Adrenal gland (tissue), 12 donors: Measurements from ENCODE around the gene EPG5. TPM values are rescaled to one million over a fixed set of nuclear protein-coding genes. Genes with fewer than 3 reads are reported as not detected.
"Not testable (repeated sequence)": the region's sequence is repeated elsewhere in the genome, so short reads cannot be mapped to it uniquely, and the experiment has no call there.

Experiments
- DNase-seq, 7 donors: peaks; one replicate each; pipeline ENCODE4 v3.0.0-alpha.2; 2019 to 2020
- H3K27ac ChIP-seq, 5 donors: fragments of 200-600 bp; sonication (generic) in 4 of 5; 1 replicate in 3 of 5; 2 replicates in 2 of 5; pipeline versions ENCODE4 v1.5.1 to v1.8.0; 2016 to 2020; ENCODE audit warnings: mild to moderate bottlenecking in 1 of 5
- H3K27me3 ChIP-seq: fragments of 200-600 bp; 2 replicates; pipeline ENCODE4 v1.8.0; 2021
- H3K36me3 ChIP-seq, 2 donors: fragments of 200-600 bp; replicated peaks in 1 of 2; 1 replicate in 1 of 2; 2 replicates in 1 of 2; pipeline versions ENCODE4 v1.5.1 to v1.8.0; 2018 to 2022
- H3K4me1 ChIP-seq, 2 donors: fragments of 200-600 bp; replicated peaks in 1 of 2; 1 replicate in 1 of 2; 2 replicates in 1 of 2; pipeline versions ENCODE4 v1.5.1 to v1.8.0; 2018 to 2021
- H3K4me3 ChIP-seq, 4 donors: fragments of 200-600 bp; sonication (generic) in 3 of 4; one replicate each; pipeline ENCODE4 v1.5.1; 2016 to 2018
- H3K9me3 ChIP-seq, 3 donors: fragments of 200-600 bp; sonication (generic) in 1 of 3; replicated peaks in 1 of 3; 1 replicate in 2 of 3; 2 replicates in 1 of 3; pipeline versions ENCODE4 v1.5.1 to v1.8.0; 2016 to 2021
- CTCF ChIP-seq, 6 experiments: fragments of 450-650 bp in 4 of 6; fragments of 200-600 bp in 2 of 6; sonication (generic) in 1 of 6; IDR thresholded peaks; 1 replicate in 5 of 6; 2 replicates in 1 of 6; pipeline versions ENCODE4 v1.5.1 to v1.8.0; 2016 to 2021; ENCODE audit warnings: antibody characterized with exemption in 6 of 6, mild to moderate bottlenecking in 2 of 6, moderate library complexity in 1 of 6
- POLR2A ChIP-seq, 2 donors: fragments of 450-650 bp; IDR thresholded peaks; one replicate each; pipeline ENCODE4 v1.6.1; 2017; ENCODE audit warnings: antibody characterized with exemption in 2 of 2, mild to moderate bottlenecking in 2 of 2, moderate library complexity in 1 of 2
- WGBS, 4 donors: extraction: QIAGEN DNeasy Blood & Tissue Kit in 2 of 4; methylation state at CpG; one replicate each; pipeline versions ENCODE4 v1.1.5 to v1.1.7; 2013 to 2017; 5-methylcytosine and 5-hydroxymethylcytosine counted together
- intact Hi-C, 2 donors: fragments of 100-400 bp; cut with DNase I; formaldehyde crosslinking; loops; one replicate each; pipeline versions ENCODE4 v1.14.1 to v1.15.0; 2022 to 2023
- polyA plus RNA-seq, 3 donors: library from polyadenylated mRNA; stranded (reverse); fragments of 200-250 nt in 2 of 3; fragments of 350-450 nt in 1 of 3; fragmentation: Illumina TruSeq in 1 of 3; extraction: RNeasy Lipid Tissue Mini Kit (QIAGEN cat#74804) in 1 of 3; gene quantifications; one replicate each; pipeline ENCODE4 v1.2.3, GENCODE V29; 2013 to 2014
- total RNA-seq, 9 donors: library from RNA; depleted of rRNA in 4 of 9; stranded (reverse); fragments of >200 nt in 4 of 9; fragments of 120-200 nt in 1 of 9; fragmentation: NEBNext Ultra II Directional in 1 of 9; extraction: Animal tissue kit (Norgen Biotek cat#: 25700) in 1 of 9; gene quantifications; one replicate each; pipeline versions ENCODE4 v1.1.0 to v1.2.4, GENCODE V29; 2013 to 2023
- donor health status: healthy with polysubstance abuse.
- donor health status: Bipolar disorder and iron deficiency.
- donor health status: DM: yes; HTN: yes; CAD: no.
- donor health status: DM: no; HTN: no; CAD: no.
- donor health status: DM: no; HTN: no; CAD: no.
- donor health status: DM: yes; HTN: yes; CAD: no.

EPG5 gene
- total and polyA plus RNA-seq, 12 donors = 7.3 to 80.3 (median 23.3) TPM

GRCh38 chr18:45998244-45998643 lies 31.1 kb upstream of the EPG5 start:
- Histone ChIP-seq H3K36me3 (peaks cover 0 to 5% of the 10 kb centered on the region in 2 donors), H3K27ac (no peak overlapping the region), H3K9me3 (no peaks in the 10 kb centered on the region), H3K4me1 (no peaks in the 10 kb centered on the region), H3K4me3 (no peak overlapping the region), H3K27me3 (no peaks in the 10 kb centered on the region)
- TF ChIP-seq CTCF (IDR thresholded peaks at IDR 0.05) (no peak), POLR2A (IDR thresholded peaks at IDR 0.05) (no peak)
- WGBS, 4 donors = 65 to 79% (median 71%) methylated on average over 3 of the region's 3 CpGs
- intact Hi-C loops = no loop called here
- DNase-seq = no peak

DNA sequence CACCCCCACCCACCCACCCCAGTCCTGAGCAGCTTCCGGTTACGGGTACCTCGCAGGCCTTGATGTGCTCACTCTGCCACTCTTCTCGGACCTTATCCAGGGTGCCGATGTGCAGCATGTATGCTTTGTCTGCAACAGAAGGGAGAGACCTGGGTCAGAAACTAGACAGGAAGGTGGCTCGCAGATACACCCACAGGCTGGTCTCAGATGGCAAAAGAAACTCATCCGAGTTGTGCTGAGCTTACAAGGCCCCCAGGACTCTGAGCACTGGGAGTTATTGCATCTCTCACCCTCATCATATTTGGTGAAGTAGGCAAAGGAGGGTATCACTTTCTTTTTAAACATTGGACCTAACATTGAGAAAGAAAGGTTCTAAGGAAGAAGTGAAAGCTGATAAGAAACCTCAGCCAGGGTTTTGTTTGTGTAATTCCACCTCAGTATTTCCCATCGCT lies 30.6 kb upstream of the EPG5 start:
- 72 to 96% (median 85%) methylated on average over 5 to 8 of the region's 8 CpGs for WGBS, 4 donors

DNA sequence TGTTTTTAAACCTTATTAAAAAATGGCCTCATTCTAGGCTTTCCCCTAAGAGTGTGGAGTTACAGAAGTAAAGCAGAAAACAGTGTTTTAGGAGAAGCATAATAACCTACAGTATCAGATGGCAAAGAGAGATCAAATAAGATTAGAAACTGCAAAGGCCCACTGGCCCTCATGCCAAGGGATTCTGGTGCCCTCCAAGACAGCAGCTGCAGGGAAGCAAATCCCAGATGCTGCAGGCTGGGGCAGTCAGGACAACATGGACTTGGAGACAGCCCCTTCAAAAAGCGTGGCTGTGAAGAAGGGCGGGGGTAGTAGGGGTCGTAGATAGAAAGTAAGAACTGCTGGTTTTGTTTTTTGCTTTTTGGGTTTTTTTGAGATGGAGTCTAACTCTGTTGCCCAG lies 28.3 kb upstream of the EPG5 start:
- TF ChIP-seq POLR2A (IDR thresholded peaks at IDR 0.05) = no peak
- no peak for TF ChIP-seq CTCF (IDR thresholded peaks at IDR 0.05)
- Histone ChIP-seq H3K4me1 (no peaks in the 10 kb centered on the region), H3K9me3 (no peaks in the 10 kb centered on the region), H3K27ac (no peak overlapping the region), H3K36me3 (peaks cover 0 to 9% of the 10 kb centered on the region in 2 donors), H3K4me3 (no peak overlapping the region), H3K27me3 (no peaks in the 10 kb centered on the region)
- DNase-seq = no peak
- 93 to 98% (median 96%) methylated on average over 3 of the region's 3 CpGs for WGBS, 4 donors
- intact Hi-C loops = no loop called here

More for the DNA sequence above, 30.6 kb upstream of the EPG5 start:
- DNase-seq = no peak
- H3K27ac ChIP-seq = no peak overlapping the region
- no peak overlapping the region for H3K4me3 ChIP-seq
- no peaks in the 10 kb centered on the region for H3K27me3 ChIP-seq
- peaks cover 0 to 5% of the 10 kb centered on the region in 2 donors for H3K36me3 ChIP-seq
- no peak for TF ChIP-seq CTCF (IDR thresholded peaks at IDR 0.05)
- TF ChIP-seq POLR2A (IDR thresholded peaks at IDR 0.05) = no peak
- no peaks in the 10 kb centered on the region for H3K4me1 ChIP-seq
- no peaks in the 10 kb centered on the region for H3K9me3 ChIP-seq
- intact Hi-C loops = no loop called here

DNA sequence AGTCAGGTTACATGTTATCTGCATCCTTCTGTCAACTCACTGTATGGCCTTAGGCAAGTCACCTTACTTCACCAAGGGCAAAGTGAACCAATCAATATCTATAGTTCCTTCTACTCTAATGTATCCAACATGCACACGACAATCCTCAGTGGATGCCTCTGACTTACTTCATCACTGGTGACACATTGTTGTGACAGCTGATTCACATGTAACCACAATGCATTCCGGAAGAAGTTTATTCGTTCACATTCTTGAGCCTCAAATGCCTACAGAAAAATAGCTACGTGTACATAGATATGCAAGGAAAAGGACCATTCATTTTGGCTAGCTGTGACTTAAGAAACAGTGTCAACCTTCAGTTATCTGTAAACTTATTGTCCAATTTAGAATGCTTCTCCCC lies 26.3 kb upstream of the EPG5 start:
- intact Hi-C loops = no loop called here
- Histone ChIP-seq H3K4me3 (no peak overlapping the region), H3K9me3 (no peaks in the 10 kb centered on the region), H3K36me3 (peaks cover 0 to 9% of the 10 kb centered on the region in 2 donors), H3K4me1 (no peaks in the 10 kb centered on the region), H3K27me3 (no peaks in the 10 kb centered on the region), H3K27ac (no peak overlapping the region)
- 81 to 93% (median 89%) methylated on average over 4 of the region's 4 CpGs for WGBS, 4 donors
- TF ChIP-seq CTCF (IDR thresholded peaks at IDR 0.05) = no peak
- TF ChIP-seq POLR2A (IDR thresholded peaks at IDR 0.05) = no peak
- no peak for DNase-seq

DNA sequence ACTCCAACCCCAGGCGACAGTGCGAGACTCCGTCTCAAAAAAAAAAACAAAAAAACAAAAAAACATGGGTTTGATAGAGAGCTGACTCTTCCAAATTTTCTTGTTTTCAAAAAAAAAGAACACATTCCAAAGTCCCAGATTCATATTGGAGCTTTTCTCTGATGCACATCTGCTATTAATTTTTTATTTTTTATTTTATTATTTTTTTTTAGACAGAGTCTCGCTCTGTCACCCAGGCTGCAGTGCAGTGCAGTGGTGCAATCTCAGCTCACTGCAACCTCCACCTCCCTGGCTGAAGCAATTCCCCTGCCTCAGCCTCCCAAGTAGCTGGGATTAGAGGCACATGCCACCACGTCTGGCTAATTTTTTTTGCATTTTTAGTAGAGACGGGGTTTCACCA lies 25.4 kb upstream of the EPG5 start:
- H3K36me3 ChIP-seq, H3K9me3 ChIP-seq, DNase-seq, H3K4me1 ChIP-seq, H3K27ac ChIP-seq, H3K27me3 ChIP-seq, intact Hi-C loops, H3K4me3 ChIP-seq: not testable (repeated sequence)
- 72 to 90% (median 88%) methylated on average over 6 of the region's 6 CpGs for WGBS, 4 donors
